HepG2 (cell line): ENCODE results near the gene BEND3. TPM values are rescaled to one million over a fixed set of nuclear protein-coding genes. Genes with fewer than 3 reads are reported as not detected.

ENCODE experiments used
- ATAC-seq: fragments of 200-7000 bp; cut with Tn5 transposase; 3 replicates; pipeline ENCODE4 v1.9.1; 2020; ENCODE audit warnings: mild to moderate bottlenecking, moderate library complexity
- BruUV-seq: library from RNA; stranded (reverse); fragments of 400-500 nt; replicated peaks from 2 replicates; lab custom pipeline; 2021; lab: Mats Ljungman, UMichigan
- CTCF ChIA-PET: fragments of 300-600 bp; formaldehyde crosslinking; extraction: SDS; loops from one replicate; lab custom pipeline; 2021; ENCODE audit warnings: low total read pairs, inconsistent platforms, low intra/inter-chr PET ratio; lab: Yijun Ruan, JAX
- POLR2A ChIA-PET: fragments of 350-600 bp; sonication (Branson Sonifier 250); formaldehyde crosslinking; loops from one replicate; lab custom pipeline; 2020; ENCODE audit warnings: antibody characterized with exemption, inconsistent platforms; lab: Yijun Ruan, JAX
- DNase-seq: peaks from one replicate; pipeline ENCODE4 v3.0.0-alpha.2; 2015; ENCODE audit warnings: low spot score
- FAIRE-seq: peaks from 3 replicates; lab custom pipeline; 2011; peaks lifted over from hg19 to GRCh38; lab: Jason Lieb, UNC
- H2AFZ ChIP-seq: one replicate; pipeline ENCODE4 v1.6.1; 2011; ENCODE audit warnings: low read length, inconsistent platforms
- H3K27ac ChIP-seq: fragments of 300-600 bp; 3 replicates; pipeline ENCODE4 v1.8.0; 2011; ENCODE audit warnings: mixed run types, mild to moderate bottlenecking, mixed read lengths, low read length, inconsistent platforms; ENCODE audit not compliant: insufficient read depth; ENCODE audit errors: extremely low read length
- H3K27me3 ChIP-seq, 2 experiments: fragments of 200-600 bp in 1 of 2; 2 replicates in 1 of 2; 3 replicates in 1 of 2; pipeline versions ENCODE4 v1.6.0 to v1.8.0; 2011; ENCODE audit warnings: low read length in 2 of 2, mild to moderate bottlenecking in 2 of 2, moderate library complexity in 2 of 2, inconsistent platforms in 1 of 2; ENCODE audit not compliant: insufficient read depth in 2 of 2, control insufficient read depth in 1 of 2
- H3K36me3 ChIP-seq, 2 experiments: fragments of 200-600 bp in 1 of 2; replicated peaks in 1 of 2; 2 replicates in 1 of 2; 3 replicates in 1 of 2; pipeline versions ENCODE4 v1.5.1 to v1.8.0; 2011; ENCODE audit warnings: low read length in 2 of 2, inconsistent platforms in 1 of 2; ENCODE audit not compliant: insufficient read depth in 2 of 2, control insufficient read depth in 1 of 2
- H3K4me1 ChIP-seq: 2 replicates; pipeline ENCODE4 v1.5.1; 2012; ENCODE audit warnings: low read length, inconsistent platforms; ENCODE audit not compliant: insufficient read depth
- H3K4me2 ChIP-seq: 2 replicates; pipeline ENCODE4 v1.6.0; 2011; ENCODE audit warnings: low read depth, low read length, inconsistent platforms
- H3K4me3 ChIP-seq, 3 experiments: fragments of 200-600 bp in 1 of 3; sonication (generic), shearing (Covaris generic) in 1 of 3; replicated peaks in 1 of 3; 2 replicates each; pipeline ENCODE4 v1.5.1; 2011 to 2016; ENCODE audit warnings: low read length in 3 of 3, inconsistent platforms in 2 of 3, low read depth in 2 of 3, mild to moderate bottlenecking in 2 of 3, control low read depth in 1 of 3, mixed read lengths in 1 of 3; ENCODE audit not compliant: insufficient read depth in 1 of 3
- H3K79me2 ChIP-seq: one replicate; pipeline ENCODE4 v1.6.1; 2011; ENCODE audit warnings: low read length, inconsistent platforms; ENCODE audit not compliant: insufficient read depth
- H3K9ac ChIP-seq: 2 replicates; pipeline ENCODE4 v1.6.0; 2011; ENCODE audit warnings: mild to moderate bottlenecking, low read depth, low read length, inconsistent platforms; ENCODE audit not compliant: insufficient read depth
- H3K9me3 ChIP-seq: 2 replicates; pipeline ENCODE4 v1.5.1; 2012; ENCODE audit warnings: mild to moderate bottlenecking, low read length
- H4K20me1 ChIP-seq: 2 replicates; pipeline ENCODE4 v1.6.0; 2011; ENCODE audit warnings: inconsistent platforms, mild to moderate bottlenecking, low read length, moderate library complexity; ENCODE audit not compliant: insufficient read depth
- KLF13 ChIP-seq: sonication (generic); formaldehyde crosslinking; IDR thresholded peaks from 2 replicates; pipeline ENCODE4 v1.4.0; 2020; ENCODE audit warnings: mild to moderate bottlenecking, missing genetic modification reagents
- MED1 ChIP-seq: sonication (generic); formaldehyde crosslinking; IDR thresholded peaks from 2 replicates; pipeline ENCODE4 v1.4.0; 2020; ENCODE audit warnings: missing genetic modification reagents
- STAG1 ChIP-seq: sonication (generic); formaldehyde crosslinking; IDR thresholded peaks from 2 replicates; pipeline ENCODE4 v1.4.0; 2020; ENCODE audit warnings: missing genetic modification reagents
- WGBS: methylation state at CpG from one replicate; pipeline ENCODE4 v1.1.6; 2017; ENCODE audit warnings: low lambda C conversion rate; 5-methylcytosine and 5-hydroxymethylcytosine counted together
- in situ Hi-C: cut with HindIII; loops from 2 replicates; pipeline ENCODE4 v1.10.0; 2017; ENCODE audit warnings: low pct_unique_long_range_greater_than_20kb; ENCODE audit not compliant: extremely low pct_ligation_motif_present
- intact Hi-C: fragments of 100-400 bp; cut with micrococcal nuclease; formaldehyde crosslinking; loops from one replicate; pipeline ENCODE4 v1.10.0; 2022; ENCODE audit not compliant: unreplicated experiment
- polyA plus RNA-seq, 8 experiments: library from polyadenylated mRNA; depleted of rRNA in 3 of 8; stranded (reverse) in 7 of 8; unstranded in 1 of 8; fragments of >200 nt; fragmentation: Illumina TruSeq in 4 of 8; extraction: Trizol in 4 of 8; gene quantifications; 2 replicates each; pipeline versions ENCODE4 v1.2.1 to v1.2.3, GENCODE V29; 2011 to 2016; ENCODE audit warnings: low read depth in 4 of 8, missing spikeins in 1 of 8, mixed read lengths in 1 of 8; ENCODE audit not compliant: insufficient read depth in 1 of 8
- total RNA-seq, 5 experiments: library from RNA; depleted of rRNA; stranded (reverse); fragments of >200 nt; fragmentation: Illumina TruSeq; extraction: Trizol; gene quantifications; 2 replicates each; pipeline ENCODE4 v1.2.3, GENCODE V29; 2016; ENCODE audit warnings: low read depth in 1 of 5
- TF ChIP-seq, protein P1 (sequence below): sonication (generic); formaldehyde crosslinking; IDR thresholded peaks from 2 replicates; pipeline ENCODE4 v1.5.0; 2020; ENCODE audit warnings: mild to moderate bottlenecking, missing genetic modification reagents, borderline replicate concordance
- TF ChIP-seq, protein P2 (sequence below): sonication (generic); formaldehyde crosslinking; IDR thresholded peaks from 2 replicates; pipeline ENCODE4 v1.8.1; 2023; ENCODE audit warnings: missing genetic modification reagents, mild to moderate bottlenecking, borderline replicate concordance

Gene BEND3
- total and polyA plus RNA-seq, 2 of the 13 experiments (the other 11 are each of a cell fraction or from before 2014, with no cell fraction given) = 1.4 to 5.8 TPM

- TF ChIP-seq, protein P1, sequence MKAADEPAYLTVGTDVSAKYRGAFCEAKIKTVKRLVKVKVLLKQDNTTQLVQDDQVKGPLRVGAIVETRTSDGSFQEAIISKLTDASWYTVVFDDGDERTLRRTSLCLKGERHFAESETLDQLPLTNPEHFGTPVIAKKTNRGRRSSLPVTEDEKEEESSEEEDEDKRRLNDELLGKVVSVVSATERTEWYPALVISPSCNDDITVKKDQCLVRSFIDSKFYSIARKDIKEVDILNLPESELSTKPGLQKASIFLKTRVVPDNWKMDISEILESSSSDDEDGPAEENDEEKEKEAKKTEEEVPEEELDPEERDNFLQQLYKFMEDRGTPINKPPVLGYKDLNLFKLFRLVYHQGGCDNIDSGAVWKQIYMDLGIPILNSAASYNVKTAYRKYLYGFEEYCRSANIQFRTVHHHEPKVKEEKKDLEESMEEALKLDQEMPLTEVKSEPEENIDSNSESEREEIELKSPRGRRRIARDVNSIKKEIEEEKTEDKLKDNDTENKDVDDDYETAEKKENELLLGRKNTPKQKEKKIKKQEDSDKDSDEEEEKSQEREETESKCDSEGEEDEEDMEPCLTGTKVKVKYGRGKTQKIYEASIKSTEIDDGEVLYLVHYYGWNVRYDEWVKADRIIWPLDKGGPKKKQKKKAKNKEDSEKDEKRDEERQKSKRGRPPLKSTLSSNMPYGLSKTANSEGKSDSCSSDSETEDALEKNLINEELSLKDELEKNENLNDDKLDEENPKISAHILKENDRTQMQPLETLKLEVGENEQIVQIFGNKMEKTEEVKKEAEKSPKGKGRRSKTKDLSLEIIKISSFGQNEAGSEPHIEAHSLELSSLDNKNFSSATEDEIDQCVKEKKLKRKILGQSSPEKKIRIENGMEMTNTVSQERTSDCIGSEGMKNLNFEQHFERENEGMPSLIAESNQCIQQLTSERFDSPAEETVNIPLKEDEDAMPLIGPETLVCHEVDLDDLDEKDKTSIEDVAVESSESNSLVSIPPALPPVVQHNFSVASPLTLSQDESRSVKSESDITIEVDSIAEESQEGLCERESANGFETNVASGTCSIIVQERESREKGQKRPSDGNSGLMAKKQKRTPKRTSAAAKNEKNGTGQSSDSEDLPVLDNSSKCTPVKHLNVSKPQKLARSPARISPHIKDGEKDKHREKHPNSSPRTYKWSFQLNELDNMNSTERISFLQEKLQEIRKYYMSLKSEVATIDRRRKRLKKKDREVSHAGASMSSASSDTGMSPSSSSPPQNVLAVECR (CRISPR knock-in tag) = no peak
- TF ChIP-seq STAG1 (CRISPR knock-in tag) = no peak
- TF ChIP-seq, protein P2, sequence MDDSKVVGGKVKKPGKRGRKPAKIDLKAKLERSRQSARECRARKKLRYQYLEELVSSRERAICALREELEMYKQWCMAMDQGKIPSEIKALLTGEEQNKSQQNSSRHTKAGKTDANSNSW (CRISPR knock-in tag) = no peak
Observed at GRCh38 chr6:107068691-107069630, 46.4 kb downstream of the BEND3 start (continued).

- no peak overlapping the region for H2AFZ ChIP-seq
- no peaks in the 10 kb centered on the region for H3K9me3 ChIP-seq
- DNase-seq = no peak
- 90% methylated on average over 9 of the region's 9 CpGs for WGBS
- no peak overlapping the region for H3K27ac ChIP-seq
- no peak for ATAC-seq
- in situ Hi-C loops (no loop called here), intact Hi-C loops (no loop called here)
- CTCF ChIA-PET = no interaction called here
- H3K4me1 ChIP-seq = peaks cover 38% of the 10 kb centered on the region
- H3K27me3 ChIP-seq = no peaks in the 10 kb centered on the region
- 0 out of 2 replicates have a peak overlapping the region, but pooled peaks have one; percentile 8 for H3K4me2 ChIP-seq
- peaks cover 5 to 21% of the 10 kb centered on the region in 2 experiments; a peak in 3 of 5 replicates for H3K36me3 ChIP-seq
- H3K79me2 ChIP-seq = no peaks in the 10 kb centered on the region
- no peak for FAIRE-seq
- BruUV-seq = no TSS peak
- H4K20me1 ChIP-seq = no peaks in the 10 kb centered on the region
- no peak overlapping the region for H3K4me3 ChIP-seq
- POLR2A ChIA-PET = no interaction called here
- H3K9ac ChIP-seq = no peak overlapping the region
- TF ChIP-seq, protein P1 (CRISPR knock-in tag) = no peak
- TF ChIP-seq MED1 (CRISPR knock-in tag) (no peak), KLF13 (no peak)
Observed at GRCh38 chr6:107066697-107067659, 48.3 kb downstream of the BEND3 start.
